ENCODE results near the gene MESP1.

DNA sequence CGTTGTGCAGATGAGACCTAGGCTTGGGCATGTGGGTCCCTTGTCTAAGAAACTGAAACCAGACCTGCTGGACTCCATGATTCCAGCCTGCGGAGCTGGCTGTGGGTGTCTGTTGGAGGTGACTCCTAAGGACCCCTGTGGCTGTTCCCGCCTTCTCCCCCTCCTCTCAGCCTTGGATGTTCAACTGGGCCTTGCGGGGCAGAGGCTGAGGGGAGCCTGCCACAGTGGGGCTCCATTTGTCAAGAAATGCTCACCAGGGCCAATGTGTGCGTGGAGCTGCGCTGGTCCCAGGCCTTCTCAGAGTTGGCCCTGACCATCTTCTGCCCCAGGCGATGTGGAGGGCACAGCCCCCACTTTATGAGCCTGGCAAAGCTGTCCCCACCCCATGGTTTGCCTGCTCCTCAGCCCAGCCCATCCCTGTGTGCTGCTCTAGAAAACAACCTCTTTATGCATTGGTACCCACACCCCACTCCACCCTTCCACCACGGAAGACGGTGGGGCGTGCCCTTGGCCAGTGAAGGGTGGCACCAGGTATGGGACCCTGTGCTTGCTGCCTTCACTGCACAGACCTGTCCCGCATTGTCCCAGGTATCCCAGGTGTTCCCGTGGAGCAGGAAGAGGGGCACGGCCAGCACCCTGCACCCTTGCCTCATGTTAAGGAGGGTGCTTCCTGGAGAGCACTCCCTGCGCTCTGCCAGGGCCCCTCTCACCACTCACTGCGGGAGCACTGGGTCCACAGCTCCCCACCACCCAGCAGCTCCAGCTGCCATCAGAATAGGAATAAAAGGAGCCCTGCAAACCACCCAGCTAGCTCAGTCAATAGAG, 33.0 kb upstream of the MESP1 start:
- TF ChIP-seq, protein P1, sequence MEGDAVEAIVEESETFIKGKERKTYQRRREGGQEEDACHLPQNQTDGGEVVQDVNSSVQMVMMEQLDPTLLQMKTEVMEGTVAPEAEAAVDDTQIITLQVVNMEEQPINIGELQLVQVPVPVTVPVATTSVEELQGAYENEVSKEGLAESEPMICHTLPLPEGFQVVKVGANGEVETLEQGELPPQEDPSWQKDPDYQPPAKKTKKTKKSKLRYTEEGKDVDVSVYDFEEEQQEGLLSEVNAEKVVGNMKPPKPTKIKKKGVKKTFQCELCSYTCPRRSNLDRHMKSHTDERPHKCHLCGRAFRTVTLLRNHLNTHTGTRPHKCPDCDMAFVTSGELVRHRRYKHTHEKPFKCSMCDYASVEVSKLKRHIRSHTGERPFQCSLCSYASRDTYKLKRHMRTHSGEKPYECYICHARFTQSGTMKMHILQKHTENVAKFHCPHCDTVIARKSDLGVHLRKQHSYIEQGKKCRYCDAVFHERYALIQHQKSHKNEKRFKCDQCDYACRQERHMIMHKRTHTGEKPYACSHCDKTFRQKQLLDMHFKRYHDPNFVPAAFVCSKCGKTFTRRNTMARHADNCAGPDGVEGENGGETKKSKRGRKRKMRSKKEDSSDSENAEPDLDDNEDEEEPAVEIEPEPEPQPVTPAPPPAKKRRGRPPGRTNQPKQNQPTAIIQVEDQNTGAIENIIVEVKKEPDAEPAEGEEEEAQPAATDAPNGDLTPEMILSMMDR (IDR thresholded peaks at IDR 0.05): no peak
- TF ChIP-seq POLR2A (IDR thresholded peaks at IDR 0.05): no peak
- no peak for TF ChIP-seq EP300 (IDR thresholded peaks at IDR 0.05)
